Measurements from ENCODE around the gene GP9.

GP9 gene

DNA sequence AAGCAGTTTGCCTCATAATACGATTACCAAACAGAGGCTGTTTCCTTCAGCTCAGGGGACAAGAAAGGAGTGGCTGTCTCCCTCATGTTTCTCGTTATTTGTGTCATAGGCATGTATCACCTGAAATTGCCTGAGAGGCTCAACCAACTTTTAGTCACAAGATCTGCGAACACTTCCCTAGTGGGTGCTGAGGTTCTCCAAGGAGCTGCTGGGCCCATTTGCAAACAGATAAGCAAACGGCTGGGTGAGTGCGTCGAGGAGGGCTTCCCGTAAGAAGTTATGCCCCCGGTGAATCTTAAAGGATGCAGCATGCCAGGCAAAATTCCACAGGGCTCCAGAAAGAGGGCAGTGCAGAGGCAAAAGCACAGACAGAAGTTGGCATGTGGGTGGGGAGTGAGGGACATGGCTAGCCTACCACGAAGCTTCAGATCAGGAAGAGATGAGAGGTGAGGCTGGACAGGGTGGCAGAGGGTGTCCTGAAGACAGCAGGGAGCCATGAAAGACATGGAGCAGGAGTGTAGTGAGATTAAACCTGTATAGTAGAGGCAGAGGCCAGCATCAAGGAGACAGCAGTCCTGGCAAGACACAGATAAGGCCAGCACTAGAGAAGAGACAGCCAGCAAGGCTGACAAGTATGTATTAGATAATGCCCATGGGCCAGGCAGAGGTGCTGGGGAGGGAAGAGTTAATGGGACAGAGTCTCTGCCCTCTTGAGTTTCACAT, 4.0 kb upstream of the GP9 start:
- TF ChIP-seq TAF1 (IDR thresholded peaks at IDR 0.05; ENCODE audit: borderline replicate concordance, insufficient read depth, low read length) (no peak), FOXP2 (optimal IDR thresholded peaks at IDR 0.05; ENCODE audit: borderline replicate concordance, extremely low read depth, extremely low read length, insufficient read depth) (no peak), SIN3A (IDR thresholded peaks at IDR 0.05; ENCODE audit: borderline replicate concordance, insufficient read depth, low read length) (no peak), POLR2AphosphoS5 (IDR thresholded peaks at IDR 0.05; ENCODE audit: low read depth, low read length) (no peak)
- TF ChIP-seq, protein P1, sequence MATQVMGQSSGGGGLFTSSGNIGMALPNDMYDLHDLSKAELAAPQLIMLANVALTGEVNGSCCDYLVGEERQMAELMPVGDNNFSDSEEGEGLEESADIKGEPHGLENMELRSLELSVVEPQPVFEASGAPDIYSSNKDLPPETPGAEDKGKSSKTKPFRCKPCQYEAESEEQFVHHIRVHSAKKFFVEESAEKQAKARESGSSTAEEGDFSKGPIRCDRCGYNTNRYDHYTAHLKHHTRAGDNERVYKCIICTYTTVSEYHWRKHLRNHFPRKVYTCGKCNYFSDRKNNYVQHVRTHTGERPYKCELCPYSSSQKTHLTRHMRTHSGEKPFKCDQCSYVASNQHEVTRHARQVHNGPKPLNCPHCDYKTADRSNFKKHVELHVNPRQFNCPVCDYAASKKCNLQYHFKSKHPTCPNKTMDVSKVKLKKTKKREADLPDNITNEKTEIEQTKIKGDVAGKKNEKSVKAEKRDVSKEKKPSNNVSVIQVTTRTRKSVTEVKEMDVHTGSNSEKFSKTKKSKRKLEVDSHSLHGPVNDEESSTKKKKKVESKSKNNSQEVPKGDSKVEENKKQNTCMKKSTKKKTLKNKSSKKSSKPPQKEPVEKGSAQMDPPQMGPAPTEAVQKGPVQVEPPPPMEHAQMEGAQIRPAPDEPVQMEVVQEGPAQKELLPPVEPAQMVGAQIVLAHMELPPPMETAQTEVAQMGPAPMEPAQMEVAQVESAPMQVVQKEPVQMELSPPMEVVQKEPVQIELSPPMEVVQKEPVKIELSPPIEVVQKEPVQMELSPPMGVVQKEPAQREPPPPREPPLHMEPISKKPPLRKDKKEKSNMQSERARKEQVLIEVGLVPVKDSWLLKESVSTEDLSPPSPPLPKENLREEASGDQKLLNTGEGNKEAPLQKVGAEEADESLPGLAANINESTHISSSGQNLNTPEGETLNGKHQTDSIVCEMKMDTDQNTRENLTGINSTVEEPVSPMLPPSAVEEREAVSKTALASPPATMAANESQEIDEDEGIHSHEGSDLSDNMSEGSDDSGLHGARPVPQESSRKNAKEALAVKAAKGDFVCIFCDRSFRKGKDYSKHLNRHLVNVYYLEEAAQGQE (IDR thresholded peaks at IDR 0.05; ENCODE audit: insufficient read depth in 1 of 2, low read depth in 2 of 2, low read length in 2 of 2) = no peak

DNA sequence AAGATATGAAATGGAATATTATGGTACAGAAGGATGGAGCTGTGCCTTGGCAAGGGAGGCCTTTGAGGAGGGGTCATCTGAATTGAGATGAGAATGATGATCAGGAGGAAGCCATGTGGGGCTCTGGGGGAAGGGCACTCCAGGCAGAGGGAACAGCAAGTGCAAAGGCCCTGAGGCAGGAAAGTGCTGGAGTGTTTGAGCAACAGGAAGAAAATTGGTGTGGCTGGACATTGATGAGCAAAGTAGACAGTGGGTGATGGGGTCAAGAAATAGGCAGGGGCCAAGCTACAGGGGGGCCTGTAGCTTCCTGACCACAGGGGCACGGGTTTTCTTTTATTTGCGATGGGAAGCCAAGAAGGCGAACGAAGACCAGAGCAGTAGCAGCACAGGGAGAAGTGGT, 3.3 kb upstream of the GP9 start:
- no peak for TF ChIP-seq POLR2AphosphoS5 (IDR thresholded peaks at IDR 0.05; ENCODE audit: low read depth, low read length)
- no peak for TF ChIP-seq TAF1 (IDR thresholded peaks at IDR 0.05; ENCODE audit: borderline replicate concordance, insufficient read depth, low read length)
- TF ChIP-seq SIN3A (IDR thresholded peaks at IDR 0.05; ENCODE audit: borderline replicate concordance, insufficient read depth, low read length) = no peak
- TF ChIP-seq FOXP2 (optimal IDR thresholded peaks at IDR 0.05; ENCODE audit: borderline replicate concordance, extremely low read depth, extremely low read length, insufficient read depth) = no peak
- TF ChIP-seq, protein P1 (IDR thresholded peaks at IDR 0.05; ENCODE audit: insufficient read depth in 1 of 2, low read depth in 2 of 2, low read length in 2 of 2) = no peak

DNA sequence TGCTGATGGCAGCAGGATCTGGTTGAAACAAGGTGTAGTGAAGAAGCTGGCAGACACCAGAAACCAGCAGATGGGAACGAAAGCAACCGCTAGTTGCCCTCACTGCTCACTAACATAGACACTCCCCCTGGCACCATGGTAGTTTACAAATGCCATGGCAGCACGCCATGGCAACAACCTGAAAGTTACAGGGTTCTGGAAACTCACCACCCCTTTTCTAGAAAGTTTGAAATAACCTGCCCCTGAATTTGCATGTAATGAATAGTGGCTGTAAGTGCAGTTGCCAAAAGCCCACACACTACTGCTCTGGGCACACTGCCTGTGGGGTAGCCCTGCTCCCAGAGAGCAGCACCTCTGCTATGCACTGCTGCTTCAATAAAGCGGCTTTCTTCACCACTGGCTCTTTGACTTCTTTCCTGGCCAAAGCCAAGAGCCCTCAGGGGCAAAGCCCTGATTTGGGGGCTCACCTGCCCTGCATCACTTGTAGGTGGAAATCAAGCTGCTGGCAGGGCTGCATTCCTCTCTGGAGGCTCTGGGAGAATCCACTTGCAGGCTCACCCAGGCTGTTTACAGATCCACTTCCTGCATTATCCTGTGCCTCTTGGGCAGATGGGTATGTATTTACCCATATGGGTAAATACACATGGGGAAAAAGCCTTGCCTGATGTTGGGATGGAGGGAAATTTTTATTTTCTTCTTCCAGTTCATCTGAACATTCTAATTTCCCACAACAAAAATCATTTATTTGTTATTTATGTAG, 2.0 kb upstream of the GP9 start:
- TF ChIP-seq, protein P1 (IDR thresholded peaks at IDR 0.05; ENCODE audit: insufficient read depth in 1 of 2, low read depth in 2 of 2, low read length in 2 of 2) = no peak
- TF ChIP-seq FOXP2 (optimal IDR thresholded peaks at IDR 0.05; ENCODE audit: borderline replicate concordance, extremely low read depth, extremely low read length, insufficient read depth) (no peak), SIN3A (IDR thresholded peaks at IDR 0.05; ENCODE audit: borderline replicate concordance, insufficient read depth, low read length) (no peak), POLR2AphosphoS5 (IDR thresholded peaks at IDR 0.05; ENCODE audit: low read depth, low read length) (no peak), TAF1 (IDR thresholded peaks at IDR 0.05; ENCODE audit: borderline replicate concordance, insufficient read depth, low read length) (no peak)

DNA sequence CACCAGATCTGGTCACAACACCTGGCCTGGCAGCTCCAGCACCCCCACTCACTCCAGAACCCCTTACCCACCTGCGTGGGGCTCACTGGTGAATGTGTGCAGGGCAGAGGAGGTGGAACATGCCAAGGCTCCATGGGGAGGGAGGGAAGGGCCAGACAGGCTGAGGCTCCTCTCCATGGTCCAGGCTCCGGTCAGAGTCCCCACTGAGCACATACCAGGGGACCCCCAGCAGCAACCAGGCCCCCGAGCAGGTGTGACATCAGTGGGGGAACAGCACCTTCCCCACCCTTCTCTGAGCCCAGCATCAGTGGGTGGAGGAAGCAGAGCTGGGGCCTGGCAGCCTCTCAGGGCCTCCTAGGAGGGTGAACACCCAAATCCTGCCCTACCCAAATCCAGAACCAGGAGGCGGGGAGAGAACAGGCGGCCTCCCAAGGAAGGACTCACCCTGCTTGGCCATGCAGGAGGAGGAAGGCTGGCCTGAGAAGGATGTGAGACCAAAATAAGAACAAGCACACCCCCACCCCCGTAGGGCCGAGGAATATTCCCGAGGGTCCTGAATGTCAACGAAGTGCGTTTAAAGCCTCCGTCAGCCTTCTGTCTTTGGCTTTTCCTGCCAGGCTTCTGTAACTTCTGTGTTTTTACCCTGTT, 1.1 kb upstream of the GP9 start:
- TF ChIP-seq, protein P1 (IDR thresholded peaks at IDR 0.05; ENCODE audit: insufficient read depth in 1 of 2, low read depth in 2 of 2, low read length in 2 of 2) = no peak
- TF ChIP-seq SIN3A (IDR thresholded peaks at IDR 0.05; ENCODE audit: borderline replicate concordance, insufficient read depth, low read length) (no peak), POLR2AphosphoS5 (IDR thresholded peaks at IDR 0.05; ENCODE audit: low read depth, low read length) (no peak), FOXP2 (optimal IDR thresholded peaks at IDR 0.05; ENCODE audit: borderline replicate concordance, extremely low read depth, extremely low read length, insufficient read depth) (no peak), TAF1 (IDR thresholded peaks at IDR 0.05; ENCODE audit: borderline replicate concordance, insufficient read depth, low read length) (no peak)

Measured in PFSK-1 (cell line).